Endothelial cell of coronary artery (primary cell): ENCODE measurements around the gene GIGYF1. TPM values are rescaled to one million over a fixed set of nuclear protein-coding genes. Genes with fewer than 3 reads are reported as not detected.

Experiments
- total RNA-seq: library from RNA; depleted of rRNA; stranded (reverse); fragments of >200 nt; gene quantifications from 2 replicates; pipeline ENCODE4 v1.2.3, GENCODE V29; 2014

The GIGYF1 gene
- total RNA-seq, result 12.1 and 16.4 TPM in 2 replicates

GRCh38 chr7:100694098-100694745 is at the start of gene GIGYF1:
TSS of gene GIGYF1 (minus strand) at chr7:100694250. CDS start at chr7:100688238, 6,012 bp downstream.

GRCh38 chr7:100720279-100720670 is 26.2 kb upstream of the GIGYF1 start, which contains the start of gene EPO:
TSS of gene EPO (plus strand) at chr7:100720468. CDS start at chr7:100720981, 513 bp downstream.

GRCh38 chr7:100705753-100706671 is 12.0 kb upstream of the GIGYF1 start, which contains the start of gene POP7:
TSS of gene POP7 (plus strand) at chr7:100706121. CDS start at chr7:100706831, 710 bp downstream.

GRCh38 chr7:100673302-100673941 is 20.6 kb downstream of the GIGYF1 start, which contains the start of gene GNB2:
TSS of gene GNB2 (plus strand) at chr7:100673740. CDS start at chr7:100676266, 2,526 bp downstream.

GRCh38 chr7:100655908-100656674 is 38.0 kb downstream of the GIGYF1 start, which contains the start of gene ACTL6B:
TSS of gene ACTL6B (minus strand) at chr7:100656448. CDS start at chr7:100656354, 94 bp downstream.

GRCh38 chr7:100641463-100641859 is 52.6 kb downstream of the GIGYF1 start, which contains the start of gene TFR2:
TSS of gene TFR2 (minus strand) at chr7:100641552. CDS start at chr7:100641509, 43 bp downstream.

Other genes starting within 250 kb of the GIGYF1 start
- gene SPACDR, start 230.0 kb downstream of the GIGYF1 start, total RNA-seq, result 1.3 and 1.9 TPM in 2 replicates
- gene TSC22D4, start 215.0 kb downstream of the GIGYF1 start, total RNA-seq, result 27.9 and 32.6 TPM in 2 replicates
- gene NYAP1, start 210.3 kb downstream of the GIGYF1 start, total RNA-seq, result 1.9 and 2.2 TPM in 2 replicates
- 18.0 and 19.2 TPM in 2 replicates for gene AGFG2, start 155.0 kb downstream of the GIGYF1 start, total RNA-seq
- not detected in 2 replicates for gene SAP25, start 120.3 kb downstream of the GIGYF1 start, total RNA-seq
- gene LRCH4, start 108.1 kb downstream of the GIGYF1 start, total RNA-seq, result 6.2 and 9.3 TPM in 2 replicates
- 0.09 and 0.28 TPM in 2 replicates for gene FBXO24, start 107.9 kb downstream of the GIGYF1 start, total RNA-seq
- 0.28 and 0.45 TPM in 2 replicates for gene PCOLCE, start 91.9 kb downstream of the GIGYF1 start, total RNA-seq
- 4.0 and 4.2 TPM in 2 replicates for gene MOSPD3, start 81.7 kb downstream of the GIGYF1 start, total RNA-seq
- gene TFR2, start 52.7 kb downstream of the GIGYF1 start, total RNA-seq, result 0.18 and 0.19 TPM in 2 replicates
- not detected in 2 replicates for gene ACTL6B, start 37.8 kb downstream of the GIGYF1 start, total RNA-seq
- 79.3 and 96.9 TPM in 2 replicates for gene GNB2, start 20.5 kb downstream of the GIGYF1 start, total RNA-seq
- gene POP7, start 11.9 kb upstream of the GIGYF1 start, total RNA-seq, result 34.6 and 45.7 TPM in 2 replicates
- not detected in 2 replicates for gene EPO, start 26.2 kb upstream of the GIGYF1 start, total RNA-seq
- not detected in 2 replicates for gene ZAN, start 39.3 kb upstream of the GIGYF1 start, total RNA-seq
- 281 and 308 TPM in 2 replicates for gene EPHB4, start 133.3 kb upstream of the GIGYF1 start, total RNA-seq
- 20.0 and 22.2 TPM in 2 replicates for gene SLC12A9, start 158.5 kb upstream of the GIGYF1 start, total RNA-seq
- gene TRIP6, start 173.1 kb upstream of the GIGYF1 start, total RNA-seq, result 64.1 and 73.1 TPM in 2 replicates
- gene SRRT, start 180.9 kb upstream of the GIGYF1 start, total RNA-seq, result 49.1 and 58.4 TPM in 2 replicates
- gene UFSP1, start 195.5 kb upstream of the GIGYF1 start, total RNA-seq, result 2.5 and 5.3 TPM in 2 replicates
- gene ACHE, start 201.6 kb upstream of the GIGYF1 start, total RNA-seq, result 0.18 and 0.28 TPM in 2 replicates